DND-41 (cell line): Measurements from ENCODE around the gene TBC1D8.

Experiments used
- ATAC-seq: fragments of 200-7000 bp; cut with Tn5 transposase; 3 replicates; pipeline ENCODE4 v1.9.1; 2021; ENCODE audit warnings: low read depth; ENCODE audit not compliant: insufficient read depth
- DNase-seq: peaks from one replicate; pipeline ENCODE4 v3.0.0-alpha.2; 2020
- H2AFZ ChIP-seq: 2 replicates; pipeline ENCODE4 v1.6.0; 2012; ENCODE audit warnings: low read depth, low read length
- H3K27ac ChIP-seq: 2 replicates; pipeline ENCODE4 v1.5.1; 2012; ENCODE audit warnings: low read length, inconsistent platforms
- H3K27me3 ChIP-seq: fragments of 200-600 bp; sonication (generic); 2 replicates; pipeline ENCODE4 v1.6.0; 2012; ENCODE audit warnings: low read length, mild to moderate bottlenecking, inconsistent platforms; ENCODE audit not compliant: insufficient read depth, poor library complexity
- H3K36me3 ChIP-seq: 2 replicates; pipeline ENCODE4 v1.5.1; 2012; ENCODE audit warnings: low read length, inconsistent platforms; ENCODE audit not compliant: insufficient read depth
- H3K4me1 ChIP-seq: 2 replicates; pipeline ENCODE4 v1.5.1; 2012; ENCODE audit warnings: mild to moderate bottlenecking, low read length; ENCODE audit not compliant: insufficient read depth
- H3K4me2 ChIP-seq: 2 replicates; pipeline ENCODE4 v1.6.0; 2012; ENCODE audit warnings: mild to moderate bottlenecking, moderate library complexity, low read length, inconsistent platforms; ENCODE audit not compliant: insufficient read depth
- H3K4me3 ChIP-seq, 2 experiments: fragments of 200-600 bp in 1 of 2; shearing (Covaris generic) in 1 of 2; 2 replicates each; pipeline ENCODE4 v1.5.1; 2012 to 2016; ENCODE audit warnings: inconsistent platforms in 2 of 2, low read length in 2 of 2, mild to moderate bottlenecking in 2 of 2, low read depth in 1 of 2, moderate library complexity in 1 of 2
- H3K79me2 ChIP-seq: 2 replicates; pipeline ENCODE4 v1.6.0; 2012; ENCODE audit warnings: low read length, inconsistent platforms; ENCODE audit not compliant: insufficient read depth
- H3K9ac ChIP-seq: 2 replicates; pipeline ENCODE4 v1.6.0; 2012; ENCODE audit warnings: low read depth, mild to moderate bottlenecking, inconsistent platforms, low read length, moderate library complexity
- H3K9me3 ChIP-seq: 2 replicates; pipeline ENCODE4 v1.5.1; 2012; ENCODE audit warnings: low read length, moderate library complexity, mild to moderate bottlenecking, inconsistent platforms; ENCODE audit not compliant: insufficient read depth, severe bottlenecking
- H4K20me1 ChIP-seq: 2 replicates; pipeline ENCODE4 v1.6.0; 2012; ENCODE audit warnings: low read length; ENCODE audit not compliant: insufficient read depth
- CTCF ChIP-seq: IDR thresholded peaks from 2 replicates; pipeline ENCODE4 v1.5.1; 2012; ENCODE audit warnings: borderline replicate concordance, low read length, moderate library complexity, mild to moderate bottlenecking; ENCODE audit not compliant: poor library complexity, severe bottlenecking; ENCODE audit errors: extremely low read depth
- EZH2 ChIP-seq: IDR thresholded peaks from 3 replicates; pipeline ENCODE4 v1.6.1; 2012; ENCODE audit warnings: borderline replicate concordance, low read depth, mild to moderate bottlenecking, moderate library complexity, low read length, inconsistent platforms; ENCODE audit not compliant: severe bottlenecking

Gene TBC1D8

GRCh38 chr2:100991404-100991773 lies 159.8 kb downstream of the TBC1D8 start:
- H3K4me3 ChIP-seq: no peak overlapping the region
- no peaks in the 10 kb centered on the region for H3K4me1 ChIP-seq
- no peaks in the 10 kb centered on the region for H3K27me3 ChIP-seq
- no peaks in the 10 kb centered on the region for H3K9me3 ChIP-seq
- H3K79me2 ChIP-seq: no peaks in the 10 kb centered on the region
- H2AFZ ChIP-seq: no peak overlapping the region
- no peak overlapping the region for H3K27ac ChIP-seq
- no peak for DNase-seq
- H3K36me3 ChIP-seq: no peaks in the 10 kb centered on the region
- H3K9ac ChIP-seq: no peak overlapping the region
- no peaks in the 10 kb centered on the region for H4K20me1 ChIP-seq
- TF ChIP-seq CTCF (no peak), EZH2 (no peak)
- ATAC-seq: no peak
- H3K4me2 ChIP-seq: no peak overlapping the region

- ATAC-seq (no peak), DNase-seq (no peak)
- Histone ChIP-seq H3K4me1 (no peaks in the 10 kb centered on the region), H3K79me2 (no peaks in the 10 kb centered on the region), H3K9me3 (no peaks in the 10 kb centered on the region), H3K4me2 (no peak overlapping the region), H2AFZ (no peak overlapping the region), H3K9ac (no peak overlapping the region), H4K20me1 (no peaks in the 10 kb centered on the region), H3K27me3 (no peaks in the 10 kb centered on the region), H3K4me3 (no peak overlapping the region), H3K27ac (no peak overlapping the region), H3K36me3 (no peaks in the 10 kb centered on the region)
- TF ChIP-seq CTCF (no peak), EZH2 (no peak)
Observed at GRCh38 chr2:100990650-100991403, 160.4 kb downstream of the TBC1D8 start.

- TF ChIP-seq CTCF (no peak), EZH2 (no peak)
- Histone ChIP-seq H3K9me3 (no peaks in the 10 kb centered on the region), H3K27me3 (no peaks in the 10 kb centered on the region), H3K9ac (no peak overlapping the region), H3K36me3 (no peaks in the 10 kb centered on the region), H4K20me1 (0 out of 2 replicates have a peak, but pooled peaks cover under 1% of the 10 kb centered on the region), H3K4me2 (no peak overlapping the region), H3K27ac (no peak overlapping the region), H3K4me1 (no peaks in the 10 kb centered on the region), H2AFZ (no peak overlapping the region), H3K79me2 (no peaks in the 10 kb centered on the region), H3K4me3 (no peak overlapping the region)
- ATAC-seq (no peak), DNase-seq (no peak)
Observed at GRCh38 chr2:100990166-100990565, 161.0 kb downstream of the TBC1D8 start.

GRCh38 chr2:100989666-100990065 lies 161.5 kb downstream of the TBC1D8 start:
- no peak overlapping the region for H3K4me2 ChIP-seq
- no peak overlapping the region for H3K9ac ChIP-seq
- no peaks in the 10 kb centered on the region for H3K79me2 ChIP-seq
- TF ChIP-seq CTCF (no peak), EZH2 (no peak)
- no peaks in the 10 kb centered on the region for H3K36me3 ChIP-seq
- H3K4me1 ChIP-seq: no peaks in the 10 kb centered on the region
- H3K27ac ChIP-seq: no peak overlapping the region
- H3K9me3 ChIP-seq: no peaks in the 10 kb centered on the region
- H3K4me3 ChIP-seq: no peak overlapping the region
- no peaks in the 10 kb centered on the region for H3K27me3 ChIP-seq
- DNase-seq: no peak
- 0 out of 2 replicates have a peak, but pooled peaks cover 3% of the 10 kb centered on the region for H4K20me1 ChIP-seq
- no peak for ATAC-seq
- no peak overlapping the region for H2AFZ ChIP-seq
